Epithelial cell of prostate (primary cell): Measurements from ENCODE around the gene JOSD1.

Source experiments
- DNase-seq: peaks from one replicate; pipeline ENCODE4 v3.0.0-alpha.2; 2011; ENCODE audit warnings: low read depth, low spot score
- H3K27ac ChIP-seq: fragments of 450-650 bp; 2 replicates; pipeline ENCODE4 v1.5.1; 2017; ENCODE audit warnings: mild to moderate bottlenecking

Gene JOSD1

GRCh38 chr22:38700789-38701628, at the start of gene JOSD1:
JOSD1 (minus strand) TSS chr22:38700943; CDS start chr22:38699987, 956 bp downstream.
- peak within 1 kb of the TSS; percentile 91 for H3K27ac ChIP-seq
- peak; percentile 83 for DNase-seq

DNA sequence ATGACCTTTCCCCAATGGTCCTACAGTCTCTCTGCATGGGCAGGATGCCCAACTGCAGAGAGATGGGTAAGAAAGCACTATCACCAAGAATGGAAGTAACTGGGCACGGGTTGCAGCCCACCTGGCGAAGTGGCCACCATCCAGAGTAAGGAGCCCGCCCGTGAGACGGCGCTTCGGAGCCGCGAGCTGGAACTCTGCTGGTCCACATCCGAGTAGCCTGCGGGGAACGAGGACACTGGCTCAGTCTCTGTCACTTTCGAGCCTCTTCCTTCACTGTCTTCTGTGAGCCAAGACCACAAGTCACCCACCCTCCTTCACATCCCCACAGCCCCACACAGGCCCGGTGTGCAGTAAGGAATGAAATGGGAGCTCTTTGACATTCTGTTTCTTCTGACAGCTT, 49.4 kb upstream of the JOSD1 start:
- H3K27ac ChIP-seq = no peak overlapping the region
- DNase-seq = no peak

GRCh38 chr22:38748487-38749136, 47.9 kb upstream of the JOSD1 start:
- no peak for DNase-seq
- H3K27ac ChIP-seq = peak overlapping the region; percentile 48

GRCh38 chr22:38745676-38746460, 45.1 kb upstream of the JOSD1 start:
- H3K27ac ChIP-seq = no peak overlapping the region
- no peak for DNase-seq

GRCh38 chr22:38744981-38745380, 44.2 kb upstream of the JOSD1 start:
- DNase-seq = no peak
- H3K27ac ChIP-seq = no peak overlapping the region

DNA sequence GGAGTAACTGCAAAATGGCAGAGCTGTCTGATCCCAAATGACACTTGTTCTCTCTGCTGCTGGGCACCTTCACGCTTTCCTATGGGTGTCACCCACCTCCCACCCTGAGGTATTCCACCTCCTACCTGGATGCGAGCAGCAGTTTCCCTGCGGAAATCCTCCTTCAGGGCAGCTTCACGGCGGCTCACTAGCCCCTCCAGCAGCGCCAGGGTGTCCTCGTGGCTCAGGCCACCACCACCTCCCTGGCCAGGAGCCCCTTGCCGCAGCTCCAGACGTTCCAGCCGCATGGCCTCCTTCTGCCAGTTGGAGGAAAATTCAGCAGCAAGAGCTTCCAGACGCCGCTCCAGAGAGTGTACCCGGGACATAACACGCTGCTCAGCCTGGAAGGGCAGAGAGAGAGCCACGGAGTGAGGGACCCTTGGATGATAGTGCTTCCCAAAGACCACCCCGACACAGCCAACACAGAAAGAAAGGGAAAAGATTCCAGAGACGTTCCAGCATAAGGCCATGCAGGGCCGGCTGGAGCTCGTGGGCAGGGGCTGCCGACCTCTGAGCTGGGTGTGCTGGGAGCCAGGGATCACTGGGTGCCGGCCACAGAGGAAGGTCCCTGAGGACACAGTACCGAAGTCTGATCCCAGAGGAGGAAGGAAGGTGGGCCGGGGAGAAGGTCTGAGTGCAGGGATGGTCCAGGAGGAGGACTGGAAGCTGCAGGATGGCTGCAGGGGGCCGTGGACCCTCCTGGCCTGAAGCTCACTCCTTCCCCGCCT, 41.6 kb upstream of the JOSD1 start:
- no peak overlapping the region for H3K27ac ChIP-seq
- DNase-seq = no peak

- no peak for DNase-seq
- H3K27ac ChIP-seq = no peak overlapping the region
These were observed 40.8 kb upstream of the JOSD1 start for GRCh38 chr22:38741576-38741975.

DNA sequence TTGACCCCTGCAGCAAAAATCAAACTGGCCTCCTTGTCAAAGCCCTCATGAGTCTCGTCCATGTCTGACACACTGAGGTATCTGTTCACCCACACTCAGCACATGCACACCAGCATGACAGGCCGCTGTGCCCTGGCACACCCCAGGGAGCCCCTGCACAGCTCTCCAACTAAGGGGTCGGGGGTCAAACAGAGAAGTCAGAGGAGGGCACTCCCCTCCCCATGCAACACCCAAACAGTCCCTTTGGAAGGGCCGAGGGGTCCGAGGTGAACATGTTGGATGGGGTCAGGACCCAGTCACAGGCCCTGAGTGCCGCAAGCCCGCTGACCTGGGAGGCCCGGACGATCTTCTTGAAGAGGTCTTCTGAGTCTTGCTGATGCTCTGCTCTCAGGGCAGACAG, 40.4 kb upstream of the JOSD1 start:
- no peak for DNase-seq
- H3K27ac ChIP-seq = no peak overlapping the region

GRCh38 chr22:38740754-38741153, 40.0 kb upstream of the JOSD1 start:
- no peak overlapping the region for H3K27ac ChIP-seq
- DNase-seq = no peak

DNA sequence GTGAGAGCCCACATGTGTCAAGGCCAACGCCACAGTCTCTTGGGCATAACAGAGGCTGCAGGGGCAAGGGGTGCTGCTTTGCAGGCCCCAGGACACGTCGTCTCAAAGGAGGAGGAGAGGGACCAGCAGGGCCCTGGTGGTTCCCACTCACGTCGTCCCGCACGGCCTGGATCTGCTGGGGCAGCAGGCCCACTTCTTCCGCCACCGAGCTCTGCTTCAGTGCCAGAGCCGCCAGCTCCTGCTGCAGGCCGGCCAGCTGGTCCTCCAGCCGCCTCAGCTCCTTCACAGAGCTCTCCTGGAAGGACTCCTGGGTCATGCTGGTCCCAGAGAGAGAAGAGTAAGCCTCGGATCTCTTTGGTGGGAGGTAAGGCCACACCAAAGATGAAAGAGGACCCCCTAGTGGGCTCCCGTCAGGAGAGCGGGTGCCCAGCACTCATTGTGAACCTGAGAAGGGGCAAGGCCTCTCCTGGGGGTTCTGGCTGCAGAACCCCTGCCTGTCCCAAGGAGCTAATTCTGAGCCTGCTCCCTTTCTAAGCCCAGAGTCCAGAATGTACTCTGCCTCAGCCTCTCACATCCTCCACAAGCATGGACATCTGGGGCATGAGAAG, 39.5 kb upstream of the JOSD1 start:
- no peak overlapping the region for H3K27ac ChIP-seq

GRCh38 chr22:38739300-38740055, 38.7 kb upstream of the JOSD1 start:
- no peak for DNase-seq
- no peak overlapping the region for H3K27ac ChIP-seq

More for the DNA sequence above, 39.5 kb upstream of the JOSD1 start:
- no peak for DNase-seq

- no peak overlapping the region for H3K27ac ChIP-seq
- no peak for DNase-seq
These were observed 37.8 kb upstream of the JOSD1 start for GRCh38 chr22:38738475-38739070.

DNA sequence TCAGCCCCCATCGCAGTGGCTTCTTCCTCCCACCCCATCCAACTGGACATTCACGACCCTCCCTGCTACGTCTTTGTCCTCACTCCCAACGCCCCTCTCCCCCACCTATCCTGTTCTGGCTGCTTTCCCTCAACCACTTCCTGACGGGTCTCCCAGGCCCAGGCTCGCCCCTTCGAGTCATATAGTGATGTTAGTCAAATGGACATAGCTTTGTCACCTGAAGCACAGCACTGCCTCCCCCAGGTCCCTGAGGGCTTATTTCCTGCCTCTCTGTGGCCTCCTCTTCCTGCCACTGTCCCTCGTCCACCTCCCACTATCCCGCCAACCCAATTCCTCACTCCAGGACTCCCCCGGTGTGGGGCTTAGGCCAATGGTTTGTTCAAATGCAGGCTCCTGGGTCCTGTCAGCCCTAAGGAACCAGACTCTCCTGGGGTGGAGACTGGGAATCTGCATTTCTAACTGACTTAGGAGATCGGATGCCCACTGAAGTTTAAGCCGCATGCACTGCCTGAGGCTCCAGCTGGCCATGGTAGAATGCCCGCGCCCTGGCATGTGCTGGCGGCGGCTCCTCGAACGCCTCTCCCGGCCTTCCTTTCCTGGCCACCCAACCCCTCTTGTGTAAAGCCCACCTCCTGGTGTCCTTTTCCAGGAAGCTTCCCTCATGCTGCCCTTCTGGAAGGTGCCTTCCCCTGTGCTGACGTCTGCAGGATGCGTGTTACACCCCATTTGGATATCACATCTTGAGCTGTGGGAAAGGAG, 36.7 kb upstream of the JOSD1 start:
- peak overlapping the region; percentile 1 for H3K27ac ChIP-seq

GRCh38 chr22:38736257-38736570, 35.5 kb upstream of the JOSD1 start:
- no peak for DNase-seq
- H3K27ac ChIP-seq = no peak overlapping the region

More for the DNA sequence above, 36.7 kb upstream of the JOSD1 start:
- no peak for DNase-seq

GRCh38 chr22:38735465-38736256, 34.9 kb upstream of the JOSD1 start:
- no peak for DNase-seq
- H3K27ac ChIP-seq = no peak overlapping the region

GRCh38 chr22:38735126-38735464, 34.4 kb upstream of the JOSD1 start:
- no peak for DNase-seq
- no peak overlapping the region for H3K27ac ChIP-seq

DNA sequence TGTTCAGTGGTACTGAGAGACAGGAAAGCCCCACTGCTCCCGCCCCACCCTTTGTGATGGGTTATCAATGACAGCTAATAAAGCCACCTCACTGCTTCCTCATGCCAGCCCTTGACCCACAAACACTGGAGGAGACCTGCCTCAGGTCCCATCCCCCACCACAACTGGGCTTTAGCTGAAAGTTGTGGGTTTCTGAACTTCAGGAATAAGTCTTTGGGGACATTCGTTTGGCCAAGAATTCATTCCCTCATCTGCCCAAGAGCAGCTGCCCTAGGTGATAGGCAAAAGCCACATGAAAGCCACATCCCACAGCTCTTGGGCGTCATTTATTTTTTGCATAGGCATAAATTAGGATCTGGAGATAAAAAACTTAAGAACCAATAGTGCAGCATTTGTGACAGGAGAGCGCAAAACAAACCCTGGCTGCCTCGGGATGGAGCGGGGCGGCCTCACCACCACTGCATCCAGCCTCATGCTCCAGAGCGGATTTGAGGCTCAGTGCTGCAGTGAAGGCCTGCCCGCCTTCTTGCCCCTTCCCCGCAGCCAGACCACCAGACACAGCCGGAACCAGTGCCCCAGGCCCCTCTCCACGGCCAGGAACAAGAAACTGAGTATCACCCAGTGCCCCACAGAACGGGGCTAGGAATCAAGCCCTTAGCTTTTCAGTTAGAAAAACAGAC, 33.8 kb upstream of the JOSD1 start:
- H3K27ac ChIP-seq = no peak overlapping the region

More for the DNA sequence above, 33.8 kb upstream of the JOSD1 start:
- DNase-seq = no peak
